K562 (cell line): ENCODE measurements around the gene CCDC88C.

Experiments
- CBX1 ChIP-seq: sonication (generic); IDR thresholded peaks from 2 replicates; pipeline ENCODE4 v1.6.1; 2016; ENCODE audit warnings: antibody characterized with exemption, low read depth, mild to moderate bottlenecking
- CTCF ChIP-seq, 3 experiments: IDR thresholded peaks in 2 of 3; conservative IDR thresholded peaks in 1 of 3; 2 replicates each; pipeline ENCODE4 v1.5.1; 2011 to 2012; ENCODE audit warnings: low read length in 3 of 3, mild to moderate bottlenecking in 3 of 3, control low read depth in 2 of 3, improper control_type of control experiment in 1 of 3, inconsistent platforms in 1 of 3, low read depth in 1 of 3, mixed read lengths in 1 of 3, moderate library complexity in 1 of 3; ENCODE audit not compliant: insufficient read depth in 2 of 3
- GATAD2B ChIP-seq: fragments of 450-650 bp; IDR thresholded peaks from 2 replicates; pipeline ENCODE4 v1.6.1; 2017; ENCODE audit warnings: mild to moderate bottlenecking, borderline replicate concordance
- GMEB1 ChIP-seq: fragments of 250-450 bp; sonication (Bioruptor Pico); IDR thresholded peaks from 2 replicates; pipeline ENCODE4 v1.4.0; 2020; ENCODE audit warnings: mild to moderate bottlenecking
- HCFC1 ChIP-seq: IDR thresholded peaks from 2 replicates; pipeline ENCODE4 v1.6.1; 2012; ENCODE audit warnings: low read depth, low read length, improper control_type of control experiment
- KDM1A ChIP-seq, 2 experiments: fragments of 450-650 bp; IDR thresholded peaks; 2 replicates each; pipeline ENCODE4 v1.6.1; 2016; ENCODE audit warnings: mild to moderate bottlenecking in 2 of 2
- MEF2D ChIP-seq: conservative IDR thresholded peaks from 2 replicates; pipeline ENCODE4 v1.6.1; 2016; ENCODE audit warnings: low read depth, missing genetic modification characterization, missing compliant biosample characterization
- POLR2A ChIP-seq: fragments of 450-650 bp; conservative IDR thresholded peaks from 2 replicates; pipeline ENCODE4 v1.6.1; 2016
- REST ChIP-seq, 2 experiments: fragments of 450-650 bp; formaldehyde crosslinking in 1 of 2; IDR thresholded peaks; 2 replicates each; pipeline versions ENCODE4 v1.4.0 to v1.6.1; 2014 to 2020; ENCODE audit warnings: mild to moderate bottlenecking in 2 of 2, borderline replicate concordance in 1 of 2, low read depth in 1 of 2
- TEAD4 ChIP-seq, 2 experiments: sonication (generic) in 1 of 2; formaldehyde crosslinking in 1 of 2; IDR thresholded peaks; 2 replicates each; pipeline versions ENCODE4 v1.6.1 to v1.8.0; 2012 to 2022; ENCODE audit warnings: borderline replicate concordance in 1 of 2, inconsistent platforms in 1 of 2, low read length in 1 of 2, mild to moderate bottlenecking in 1 of 2, missing genetic modification reagents in 1 of 2
- ZBTB26 ChIP-seq: fragments of 450-650 bp; formaldehyde crosslinking; IDR thresholded peaks from 2 replicates; pipeline ENCODE4 v1.4.0; 2022; ENCODE audit warnings: missing genetic modification characterization
- ZNF24 ChIP-seq: fragments of 450-650 bp; IDR thresholded peaks from 2 replicates; pipeline ENCODE4 v1.6.1; 2016
- ZNF263 ChIP-seq: sonication (generic); formaldehyde crosslinking; IDR thresholded peaks from 2 replicates; pipeline ENCODE4 v1.8.0; 2022; ENCODE audit warnings: mild to moderate bottlenecking, missing genetic modification reagents, borderline replicate concordance

GRCh38 chr14:91377700-91378652 is 39.6 kb downstream of the CCDC88C start:
- TF ChIP-seq TEAD4 (IDR thresholded peaks at IDR 0.05; ENCODE audit: low read length) (no peak), TEAD4 (CRISPR knock-in tag; IDR thresholded peaks at IDR 0.05; ENCODE audit: borderline replicate concordance) (no peak), ZNF263 (no peak), KDM1A (IDR thresholded peaks at IDR 0.05) (no peak), GATAD2B (no peak), CBX1 (no peak), GMEB1 (CRISPR knock-in tag) (no peak), MEF2D (tag) (no peak), ZNF24 (no peak), POLR2A (no peak), ZBTB26 (no peak), HCFC1 (no peak), REST (IDR thresholded peaks at IDR 0.05; ENCODE audit: borderline replicate concordance) (no peak), REST (CRISPR knock-in tag; IDR thresholded peaks at IDR 0.05; ENCODE audit: low read depth) (no peak), CTCF (IDR thresholded peaks at IDR 0.05 in 2 of 3, conservative IDR thresholded peaks at IDR 0.05 in 1 of 3; ENCODE audit: insufficient read depth in 2 of 3, low read depth in 1 of 3, low read length in 3 of 3) (no peak)
